GM18868 (cell line): ENCODE results near the gene CTTNBP2NL.

Experiments used
- ATAC-seq: cut with Tn5 transposase; IDR thresholded peaks from one replicate; pipeline ENCODE4 v1.9.1; 2021; ENCODE audit warnings: mild to moderate bottlenecking, moderate library complexity; ENCODE audit not compliant: unreplicated experiment

CTTNBP2NL gene, protein sequence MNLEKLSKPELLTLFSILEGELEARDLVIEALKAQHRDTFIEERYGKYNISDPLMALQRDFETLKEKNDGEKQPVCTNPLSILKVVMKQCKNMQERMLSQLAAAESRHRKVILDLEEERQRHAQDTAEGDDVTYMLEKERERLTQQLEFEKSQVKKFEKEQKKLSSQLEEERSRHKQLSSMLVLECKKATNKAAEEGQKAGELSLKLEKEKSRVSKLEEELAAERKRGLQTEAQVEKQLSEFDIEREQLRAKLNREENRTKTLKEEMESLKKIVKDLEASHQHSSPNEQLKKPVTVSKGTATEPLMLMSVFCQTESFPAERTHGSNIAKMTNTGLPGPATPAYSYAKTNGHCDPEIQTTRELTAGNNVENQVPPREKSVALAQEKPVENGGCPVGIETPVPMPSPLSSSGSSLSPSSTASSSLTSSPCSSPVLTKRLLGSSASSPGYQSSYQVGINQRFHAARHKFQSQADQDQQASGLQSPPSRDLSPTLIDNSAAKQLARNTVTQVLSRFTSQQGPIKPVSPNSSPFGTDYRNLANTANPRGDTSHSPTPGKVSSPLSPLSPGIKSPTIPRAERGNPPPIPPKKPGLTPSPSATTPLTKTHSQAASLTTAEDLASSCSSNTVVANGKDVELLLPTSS

GRCh38 chr1:112395821-112396652 lies at the start of gene CTTNBP2NL:
Gene CTTNBP2NL, plus strand, starts transcription at chr1:112396214. Its CDS starts 19,952 bp downstream, at chr1:112416166.
- ATAC-seq: peak; percentile 79

- ATAC-seq: no peak
Observed at GRCh38 chr1:112346801-112347350, 49.1 kb upstream of the CTTNBP2NL start.

DNA sequence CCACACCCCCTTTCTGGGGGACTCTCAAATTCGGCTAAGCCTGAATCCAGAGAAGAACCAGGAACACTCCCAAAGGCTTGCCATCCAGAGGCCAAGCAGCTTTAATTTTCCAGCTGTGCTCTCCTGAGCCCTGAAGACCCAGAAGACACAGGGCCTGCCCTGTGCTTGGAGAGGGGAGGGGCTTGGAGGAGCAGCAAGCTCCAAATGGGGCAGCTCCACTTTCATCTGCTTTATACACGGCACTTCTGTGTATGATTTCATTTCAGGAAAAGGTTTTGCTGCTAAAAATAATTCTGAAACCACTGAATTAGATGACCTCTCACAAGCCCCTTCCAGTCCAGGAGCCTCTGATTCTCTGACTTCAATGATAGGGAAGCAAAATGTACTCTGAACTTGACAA lies 39.2 kb upstream of the CTTNBP2NL start:
- no peak for ATAC-seq

GRCh38 chr1:112357467-112357866 lies 38.5 kb upstream of the CTTNBP2NL start:
- ATAC-seq: no peak

GRCh38 chr1:112358061-112358770 lies 37.8 kb upstream of the CTTNBP2NL start:
- ATAC-seq: no peak

- peak; percentile 62 for ATAC-seq
Observed at GRCh38 chr1:112358798-112359408, 37.1 kb upstream of the CTTNBP2NL start.

DNA sequence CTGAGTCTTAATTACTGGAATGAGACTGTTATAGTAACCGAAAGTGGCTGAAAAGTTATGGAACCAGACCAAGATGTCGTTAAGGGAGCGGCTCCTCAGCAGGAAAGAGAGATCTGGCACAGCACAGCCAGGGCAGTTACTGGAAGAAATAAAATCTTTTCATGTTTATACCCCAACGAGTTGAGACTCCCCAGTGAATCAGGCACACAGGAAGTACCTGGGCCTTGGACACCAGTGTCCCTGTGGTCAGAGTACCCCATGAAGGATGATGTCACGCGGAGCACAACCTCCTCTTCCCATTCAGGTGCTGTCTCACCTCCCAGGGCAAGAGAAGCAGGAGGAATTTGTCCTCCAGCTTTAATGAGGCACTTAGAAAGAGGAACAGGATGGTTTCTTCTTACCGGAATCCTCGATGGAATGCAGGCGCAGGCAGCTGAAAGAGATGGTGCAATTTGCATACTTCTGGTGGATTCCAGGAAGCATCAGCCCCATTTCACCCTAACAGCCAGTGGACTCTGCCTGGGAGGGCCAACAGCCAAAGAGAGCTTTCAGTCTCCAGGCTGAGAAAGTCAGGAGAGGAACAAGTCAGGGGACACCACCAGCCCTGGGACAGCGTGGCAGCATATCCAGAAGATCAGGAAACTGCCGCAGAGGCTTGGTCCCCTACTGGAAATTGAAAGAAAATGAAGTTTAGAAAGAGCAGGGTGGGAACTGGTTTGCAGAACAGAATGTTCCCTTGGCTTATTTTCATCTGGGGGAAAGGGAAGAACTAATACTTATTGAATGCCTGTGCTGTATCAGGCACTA lies 35.9 kb upstream of the CTTNBP2NL start:
- no peak for ATAC-seq

DNA sequence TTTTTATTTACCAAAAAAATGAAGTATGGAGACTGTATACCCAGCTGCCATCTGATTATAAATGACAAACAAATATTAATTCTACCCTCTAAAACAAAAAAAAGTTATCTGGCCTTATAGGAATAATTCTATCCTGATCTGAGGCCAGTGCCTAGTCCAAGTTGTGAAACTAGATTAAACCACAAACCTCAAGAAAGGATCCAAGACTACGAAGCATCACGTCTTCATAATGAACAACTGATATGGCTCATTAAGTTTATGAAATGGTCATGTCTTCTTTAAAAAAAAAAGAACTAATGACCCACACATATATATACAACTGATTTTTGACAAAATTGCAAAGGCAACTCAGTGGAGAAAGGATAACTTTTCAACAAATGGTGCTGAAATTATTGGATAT lies 32.4 kb upstream of the CTTNBP2NL start:
- no peak for ATAC-seq

DNA sequence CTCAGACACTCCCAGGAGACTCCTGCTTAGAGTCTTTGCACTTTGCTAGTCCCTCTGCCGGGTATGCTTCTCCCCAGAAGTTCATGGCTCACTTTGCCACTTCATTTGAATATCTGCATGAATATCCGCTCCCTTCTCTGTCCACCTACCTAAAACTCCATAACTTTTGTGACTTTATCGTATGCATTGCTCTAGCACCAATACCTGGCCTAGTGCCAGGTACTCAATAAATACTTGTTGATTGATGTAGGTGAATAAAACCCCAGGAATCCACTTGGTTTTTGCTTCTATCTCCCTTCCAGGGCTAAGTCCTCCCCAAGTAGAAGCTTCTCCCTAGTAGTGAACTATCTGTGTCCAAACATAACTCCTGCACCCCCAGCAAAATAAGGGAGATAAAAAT lies 27.8 kb upstream of the CTTNBP2NL start:
- no peak for ATAC-seq

- peak; percentile 96 for ATAC-seq
Observed at GRCh38 chr1:112369392-112370285, 26.4 kb upstream of the CTTNBP2NL start.

GRCh38 chr1:112370996-112371395 lies 25.0 kb upstream of the CTTNBP2NL start:
- ATAC-seq: no peak

- no peak for ATAC-seq
Observed at GRCh38 chr1:112371775-112372174, 24.2 kb upstream of the CTTNBP2NL start.

- no peak for ATAC-seq
Observed at GRCh38 chr1:112373806-112374205, 22.2 kb upstream of the CTTNBP2NL start.

DNA sequence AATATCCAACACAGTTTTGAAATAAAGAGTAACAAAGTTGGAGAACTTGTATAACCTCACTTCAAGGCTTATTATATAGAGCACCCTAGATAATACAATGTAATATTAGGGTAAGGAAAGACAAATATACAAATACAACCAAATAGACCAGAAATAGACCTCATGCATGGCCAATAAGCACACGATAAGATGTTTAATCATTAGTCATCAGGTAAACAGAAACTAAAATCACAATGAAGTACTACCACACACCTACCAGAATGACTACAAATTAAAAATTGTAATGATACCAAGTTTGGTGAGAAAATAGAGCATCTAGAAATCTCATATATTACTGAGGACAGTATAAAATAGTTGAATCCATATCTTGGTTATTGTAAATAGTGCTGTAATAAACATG lies 20.3 kb upstream of the CTTNBP2NL start:
- ATAC-seq: no peak

DNA sequence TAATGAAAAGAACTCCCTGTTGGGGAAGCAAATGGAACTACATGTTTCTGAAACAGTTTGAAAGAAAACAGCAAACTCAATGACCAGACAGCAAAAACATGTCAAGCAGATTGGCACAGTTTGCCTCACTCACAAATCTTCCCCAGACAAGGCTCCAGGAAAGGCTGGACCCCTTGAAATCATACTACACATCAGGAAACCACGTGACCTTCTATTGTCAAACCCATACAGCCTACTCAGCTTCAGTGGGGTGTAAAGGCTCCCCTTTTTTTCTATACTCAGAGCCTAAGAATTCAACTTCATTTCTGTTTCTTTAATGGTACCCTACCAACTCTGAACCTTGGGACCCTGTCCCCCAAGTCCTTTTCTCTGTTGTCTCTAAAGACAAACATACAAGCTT lies 15.7 kb upstream of the CTTNBP2NL start:
- no peak for ATAC-seq

- no peak for ATAC-seq
Observed at GRCh38 chr1:112381324-112382076, 14.5 kb upstream of the CTTNBP2NL start.

DNA sequence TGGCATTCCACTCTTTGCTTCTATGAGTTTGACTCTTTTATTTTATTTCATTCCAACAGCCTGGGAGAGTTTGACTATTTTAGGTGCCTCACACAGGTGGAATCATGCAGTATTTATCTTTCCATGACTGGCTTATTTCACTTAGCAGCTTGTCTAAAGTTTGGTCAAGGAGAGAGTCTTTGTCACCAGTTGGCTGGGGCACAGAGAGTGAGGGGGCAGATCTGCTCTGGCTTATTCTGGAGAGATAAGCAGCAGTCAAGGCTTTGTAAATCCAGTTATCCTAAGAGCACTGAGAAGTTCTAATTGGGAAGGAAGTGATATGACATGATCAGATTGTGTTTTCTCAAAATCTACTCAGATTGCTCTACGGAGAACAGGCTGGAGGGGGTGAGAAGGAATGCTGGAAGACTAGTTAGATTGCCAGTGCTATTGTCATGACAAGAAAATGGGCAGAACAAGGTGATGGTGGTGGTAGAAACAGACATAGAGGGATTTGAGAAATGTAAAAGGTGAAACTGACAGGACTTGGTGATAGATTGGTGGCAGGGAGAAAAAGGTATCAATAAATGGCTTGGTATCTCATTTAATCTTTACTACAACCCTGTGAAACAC lies 12.1 kb upstream of the CTTNBP2NL start:
- no peak for ATAC-seq
